Myometrial cell (primary cell): ENCODE data around the gene LRRC17. TPM values are rescaled to one million over a fixed set of nuclear protein-coding genes. Genes with fewer than 3 reads are reported as not detected.

Experiments used
- total RNA-seq: library from RNA; depleted of rRNA; stranded (reverse); fragments of >200 nt; gene quantifications from 2 replicates; pipeline ENCODE4 v1.2.3, GENCODE V29; 2015

Gene LRRC17, protein sequence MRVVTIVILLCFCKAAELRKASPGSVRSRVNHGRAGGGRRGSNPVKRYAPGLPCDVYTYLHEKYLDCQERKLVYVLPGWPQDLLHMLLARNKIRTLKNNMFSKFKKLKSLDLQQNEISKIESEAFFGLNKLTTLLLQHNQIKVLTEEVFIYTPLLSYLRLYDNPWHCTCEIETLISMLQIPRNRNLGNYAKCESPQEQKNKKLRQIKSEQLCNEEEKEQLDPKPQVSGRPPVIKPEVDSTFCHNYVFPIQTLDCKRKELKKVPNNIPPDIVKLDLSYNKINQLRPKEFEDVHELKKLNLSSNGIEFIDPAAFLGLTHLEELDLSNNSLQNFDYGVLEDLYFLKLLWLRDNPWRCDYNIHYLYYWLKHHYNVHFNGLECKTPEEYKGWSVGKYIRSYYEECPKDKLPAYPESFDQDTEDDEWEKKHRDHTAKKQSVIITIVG
- 104 and 108 TPM in 2 replicates for total RNA-seq

DNA sequence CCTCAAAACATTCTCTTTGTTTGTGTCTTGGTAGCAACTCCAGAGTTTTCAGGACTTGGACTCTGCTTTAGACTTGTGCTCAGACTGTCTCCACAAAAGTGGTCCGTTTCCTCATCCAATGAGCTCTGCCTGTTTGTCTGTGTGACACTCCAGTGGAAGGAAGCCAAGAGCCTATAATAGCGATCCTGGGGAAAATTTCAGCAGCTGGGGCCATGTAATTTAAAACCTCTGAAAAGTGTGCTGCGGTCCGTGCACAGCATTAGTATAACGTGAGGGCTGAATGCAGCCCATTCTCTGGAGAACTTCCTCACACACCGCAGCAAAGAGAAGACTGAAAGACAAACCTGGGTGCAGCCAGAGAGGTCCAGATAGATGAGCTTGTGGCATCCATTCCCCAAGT is at the start of gene LRRC17:
Gene LRRC17 (plus strand): TSS at position 259 of the 400 bp plus-strand sequence. CDS start 20,914 bp downstream, outside the sequence.

Other genes starting within 250 kb of the LRRC17 start
- gene POLR2J2, start 241.3 kb upstream of the LRRC17 start, total RNA-seq: not detected in 2 replicates
- gene FAM185A, start 164.0 kb upstream of the LRRC17 start, total RNA-seq: 3.5 and 8.1 TPM in 2 replicates
- gene FBXL13, start 161.8 kb downstream of the LRRC17 start, total RNA-seq: 1.1 and 1.4 TPM in 2 replicates
- 29.4 and 35.3 TPM in 2 replicates for gene ARMC10, start 162.1 kb downstream of the LRRC17 start, total RNA-seq
- gene NAPEPLD, start 236.1 kb downstream of the LRRC17 start, total RNA-seq: 1.8 and 2.3 TPM in 2 replicates